CD4-positive, alpha-beta T cell (primary cell): ENCODE measurements around the gene FAM222A. TPM values are rescaled to one million over a fixed set of nuclear protein-coding genes. Genes with fewer than 3 reads are reported as not detected.

ENCODE experiments used
- ATAC-seq: fragments of 200-7000 bp; cut with Tn5 transposase; one replicate; pipeline ENCODE4 v1.10.0; 2022; ENCODE audit warnings: mild to moderate bottlenecking; ENCODE audit not compliant: poor library complexity
- CTCF ChIA-PET: fragments of 350-600 bp; sonication (Branson Sonifier 250); formaldehyde crosslinking; loops from one replicate; lab custom pipeline; 2021; ENCODE audit warnings: antibody characterized with exemption, inconsistent platforms; lab: Charles Lee
- POLR2A ChIA-PET: fragments of 350-600 bp; sonication (Branson Sonifier 250); formaldehyde crosslinking; loops from one replicate; lab custom pipeline; 2021; ENCODE audit warnings: antibody characterized with exemption, inconsistent platforms; lab: Charles Lee
- DNase-seq, 14 experiments: peaks; one replicate each; pipeline ENCODE4 v3.0.0-alpha.2; 2013 to 2020; ENCODE audit warnings: mixed read lengths in 2 of 14
- H3K27ac ChIP-seq, 2 donors: one replicate each; pipeline versions ENCODE4 v1.5.1 to v1.7.0; 2013; ENCODE audit warnings: low read length in 2 of 2, low read depth in 1 of 2, mild to moderate bottlenecking in 1 of 2
- H3K27me3 ChIP-seq, 2 experiments: 1 replicate in 1 of 2; 2 replicates in 1 of 2; pipeline versions ENCODE4 v1.6.1 to v1.7.0; 2013; ENCODE audit warnings: low read length in 2 of 2, control low read depth in 1 of 2, mild to moderate bottlenecking in 1 of 2, moderate library complexity in 1 of 2; ENCODE audit not compliant: insufficient read depth in 2 of 2, control insufficient read depth in 1 of 2
- H3K36me3 ChIP-seq: one replicate; pipeline ENCODE4 v1.6.1; 2013; ENCODE audit warnings: low read length, control low read depth; ENCODE audit not compliant: insufficient read depth
- H3K4me1 ChIP-seq: one replicate; pipeline ENCODE4 v1.6.1; 2013; ENCODE audit warnings: low read length, control low read depth; ENCODE audit not compliant: insufficient read depth
- H3K4me3 ChIP-seq: one replicate; pipeline ENCODE4 v1.5.1; 2013; ENCODE audit warnings: mild to moderate bottlenecking, low read length, moderate library complexity
- H3K9me3 ChIP-seq, 2 experiments: 1 replicate in 1 of 2; 2 replicates in 1 of 2; pipeline versions ENCODE4 v1.6.1 to v1.7.0; 2013; ENCODE audit warnings: low read length in 2 of 2, mild to moderate bottlenecking in 2 of 2, control low read depth in 1 of 2, moderate library complexity in 1 of 2; ENCODE audit not compliant: control insufficient read depth in 1 of 2, insufficient read depth in 1 of 2
- H3K27ac Mint-ChIP-seq: one replicate; pipeline ENCODE4 v1.8.0; 2020; ENCODE audit warnings: mixed read lengths
- H3K27me3 Mint-ChIP-seq: one replicate; pipeline ENCODE4 v1.8.0; 2021; ENCODE audit warnings: mixed read lengths
- H3K36me3 Mint-ChIP-seq: one replicate; pipeline ENCODE4 v1.8.0; 2021; ENCODE audit warnings: low read depth, mixed read lengths
- H3K4me1 Mint-ChIP-seq: one replicate; pipeline ENCODE4 v1.8.0; 2021; ENCODE audit warnings: low read depth, mixed read lengths
- H3K4me3 Mint-ChIP-seq: one replicate; pipeline ENCODE4 v1.8.0; 2020; ENCODE audit warnings: mild to moderate bottlenecking, mixed read lengths
- H3K9me3 Mint-ChIP-seq: one replicate; pipeline ENCODE4 v1.8.0; 2020; ENCODE audit warnings: mixed read lengths
- CTCF ChIP-seq: fragments of 200-600 bp; IDR thresholded peaks from one replicate; pipeline ENCODE4 v1.8.0; 2022; ENCODE audit warnings: antibody characterized with exemption, mild to moderate bottlenecking
- intact Hi-C, 2 experiments: fragments of 100-400 bp; cut with DNase I in 1 of 2; cut with micrococcal nuclease in 1 of 2; formaldehyde crosslinking; loops; one replicate each; pipeline versions ENCODE4 v1.15.1 to v1.9.0; 2023 to 2025; cut with DNase I, micrococcal nuclease
- total RNA-seq, 174 experiments: library from RNA in 2 of 174; stranded (reverse) in 2 of 174; gene quantifications; one replicate each; pipeline ENCODE4 v1.2.3 and lab custom pipeline; 2021 to 2026

FAM222A gene
- total RNA-seq, 2 experiments from 2014 or later: 1.1 to 1.7 TPM

GRCh38 chr12:109697270-109697553 is 16.4 kb upstream of the FAM222A start:
- Histone ChIP-seq H3K4me3 (no peak overlapping the region), H3K27me3 (peaks cover 0 to 3% of the 10 kb centered on the region in 2 experiments), H3K9me3 (no peaks in the 10 kb centered on the region), H3K4me1 (no peaks in the 10 kb centered on the region), H3K27ac (no peak overlapping the region), H3K36me3 (no peaks in the 10 kb centered on the region)
- no peak overlapping the region for H3K4me3 Mint-ChIP-seq
- POLR2A ChIA-PET: no interaction called here
- intact Hi-C loops: no loop called here
- H3K27ac Mint-ChIP-seq: no peak overlapping the region
- DNase-seq (no peak), ATAC-seq (no peak)
- no peaks in the 10 kb centered on the region for H3K9me3 Mint-ChIP-seq
- peaks cover 25% of the 10 kb centered on the region for H3K27me3 Mint-ChIP-seq
- H3K36me3 Mint-ChIP-seq: no peaks in the 10 kb centered on the region
- no peak for TF ChIP-seq CTCF
- CTCF ChIA-PET: no interaction called here
- H3K4me1 Mint-ChIP-seq: no peaks in the 10 kb centered on the region

GRCh38 chr12:109697877-109698468 is 15.7 kb upstream of the FAM222A start:
- Mint-ChIP-seq H3K36me3 (no peaks in the 10 kb centered on the region), H3K27me3 (peaks cover 25% of the 10 kb centered on the region), H3K27ac (no peak overlapping the region), H3K4me3 (no peak overlapping the region), H3K9me3 (no peaks in the 10 kb centered on the region), H3K4me1 (no peaks in the 10 kb centered on the region)
- H3K9me3 ChIP-seq: no peaks in the 10 kb centered on the region
- intact Hi-C loops: no loop called here
- H3K4me3 ChIP-seq: no peak overlapping the region
- ChIA-PET POLR2A (no interaction called here), CTCF (no interaction called here)
- DNase-seq: no peak
- H3K4me1 ChIP-seq: no peaks in the 10 kb centered on the region
- no peak for ATAC-seq
- H3K27me3 ChIP-seq: peaks cover 0 to 3% of the 10 kb centered on the region in 2 experiments
- no peak for TF ChIP-seq CTCF
- no peak overlapping the region for H3K27ac ChIP-seq
- no peaks in the 10 kb centered on the region for H3K36me3 ChIP-seq

DNA sequence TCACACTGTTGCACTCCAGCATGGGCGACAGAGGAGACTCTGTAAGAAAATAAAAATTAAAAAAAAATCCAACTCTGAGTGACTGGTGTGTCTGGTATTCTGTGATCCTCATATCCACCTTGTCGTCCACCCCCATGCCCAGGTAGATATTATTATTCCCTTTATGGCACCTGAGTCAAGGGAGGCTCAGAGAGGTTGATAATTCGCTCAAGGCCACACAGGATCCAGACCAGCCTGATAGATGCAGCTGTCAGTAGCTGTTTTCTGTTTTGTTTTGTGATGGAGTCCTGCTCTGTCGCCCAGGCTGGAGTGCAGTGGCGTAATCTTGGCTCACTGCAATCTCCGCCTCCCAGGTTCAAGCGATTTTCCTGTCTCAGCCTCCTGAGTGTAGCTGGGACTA is 14.8 kb upstream of the FAM222A start:
- H3K4me3 ChIP-seq: no peak overlapping the region
- TF ChIP-seq CTCF: no peak
- H3K36me3 ChIP-seq: no peaks in the 10 kb centered on the region
- Mint-ChIP-seq H3K27ac (no peak overlapping the region), H3K4me1 (no peaks in the 10 kb centered on the region), H3K36me3 (no peaks in the 10 kb centered on the region), H3K9me3 (no peaks in the 10 kb centered on the region), H3K27me3 (peaks cover 17% of the 10 kb centered on the region), H3K4me3 (no peak overlapping the region)
- intact Hi-C loops: no loop called here
- DNase-seq (no peak), ATAC-seq (no peak)
- H3K27me3 ChIP-seq: peaks cover 0 to 3% of the 10 kb centered on the region in 2 experiments
- CTCF ChIA-PET: no interaction called here
- POLR2A ChIA-PET: no interaction called here
- H3K4me1 ChIP-seq: no peaks in the 10 kb centered on the region
- no peaks in the 10 kb centered on the region for H3K9me3 ChIP-seq
- H3K27ac ChIP-seq: no peak overlapping the region
